Measurements from ENCODE around the gene STAG3.

Gene STAG3

DNA sequence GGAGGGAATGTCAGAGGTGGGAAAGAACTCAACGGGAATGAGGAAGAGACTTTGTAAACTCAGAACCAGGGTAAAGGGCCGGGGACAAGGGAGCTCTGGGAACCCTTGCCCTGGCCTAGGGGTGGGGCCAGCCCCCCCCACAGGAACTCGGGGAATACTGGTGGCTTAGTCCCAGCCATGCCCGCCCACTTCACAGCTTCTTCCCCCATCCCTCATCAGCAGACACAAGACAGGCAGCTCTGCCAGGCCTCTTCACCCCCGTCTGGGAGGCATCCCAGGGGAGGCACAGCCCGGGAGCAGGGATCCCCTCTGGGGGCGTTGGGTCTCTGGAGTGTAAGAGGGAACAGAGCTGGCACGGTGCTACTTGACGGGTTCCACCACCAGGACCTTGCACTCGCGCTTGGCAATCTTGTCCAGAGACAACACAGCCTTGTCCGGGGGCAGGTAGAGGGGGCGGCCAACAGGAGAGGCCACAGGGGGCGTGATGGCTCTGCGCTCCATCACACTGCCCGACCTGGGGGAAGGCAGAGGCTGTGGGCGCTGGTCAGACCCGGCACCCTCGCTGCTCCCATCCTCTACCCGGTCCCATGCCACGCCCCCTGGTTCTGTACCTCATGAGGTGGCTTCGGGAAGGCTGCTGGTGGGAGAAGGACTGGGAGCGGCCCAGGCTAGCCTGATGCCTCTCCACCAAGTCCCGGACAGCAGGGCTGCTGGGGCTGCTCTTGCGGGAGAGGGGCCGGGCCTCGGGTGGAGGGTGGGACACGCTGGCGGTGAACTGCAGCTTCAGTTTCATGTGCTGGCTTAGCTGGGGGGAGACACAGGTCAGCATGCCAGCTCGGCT, 22.8 kb upstream of the STAG3 start:
- DNase-seq: no peak

DNA sequence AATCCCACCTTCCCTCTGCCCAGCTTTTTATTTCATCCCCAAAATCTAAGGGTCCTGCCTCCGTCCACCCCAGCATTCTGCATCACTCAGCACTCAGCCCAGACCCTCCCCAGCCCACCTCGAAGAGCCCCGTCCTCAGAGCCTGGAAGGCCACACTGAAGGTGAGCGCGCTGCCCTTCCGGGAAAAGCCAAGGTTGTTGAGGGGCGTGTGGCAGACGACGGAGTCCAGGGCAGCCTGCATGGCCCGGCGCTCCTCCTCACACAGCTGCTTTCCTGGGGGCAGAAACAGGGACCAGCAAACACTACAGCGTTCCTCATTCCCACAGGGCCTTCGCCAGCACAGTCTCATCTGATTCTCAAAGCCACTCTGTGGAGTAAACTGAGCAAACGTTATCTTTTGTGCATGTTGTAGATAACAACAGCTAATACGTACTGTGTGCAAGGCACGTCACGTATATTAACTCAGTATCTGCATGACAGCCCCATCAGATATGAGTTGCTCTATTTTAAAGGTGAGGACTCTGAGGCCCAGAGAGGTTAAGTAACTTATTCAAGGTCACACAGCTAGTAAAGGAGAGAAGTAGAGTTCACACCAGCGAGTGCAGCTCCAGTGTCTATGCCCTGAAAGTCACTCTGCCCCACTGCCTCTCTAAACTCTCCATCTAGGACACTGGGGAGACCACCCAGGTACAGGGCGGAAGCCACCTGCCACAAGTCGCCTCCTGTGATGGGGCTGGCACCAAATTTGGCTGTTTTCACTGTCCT, 22.0 kb upstream of the STAG3 start:
- no peak for DNase-seq

DNA sequence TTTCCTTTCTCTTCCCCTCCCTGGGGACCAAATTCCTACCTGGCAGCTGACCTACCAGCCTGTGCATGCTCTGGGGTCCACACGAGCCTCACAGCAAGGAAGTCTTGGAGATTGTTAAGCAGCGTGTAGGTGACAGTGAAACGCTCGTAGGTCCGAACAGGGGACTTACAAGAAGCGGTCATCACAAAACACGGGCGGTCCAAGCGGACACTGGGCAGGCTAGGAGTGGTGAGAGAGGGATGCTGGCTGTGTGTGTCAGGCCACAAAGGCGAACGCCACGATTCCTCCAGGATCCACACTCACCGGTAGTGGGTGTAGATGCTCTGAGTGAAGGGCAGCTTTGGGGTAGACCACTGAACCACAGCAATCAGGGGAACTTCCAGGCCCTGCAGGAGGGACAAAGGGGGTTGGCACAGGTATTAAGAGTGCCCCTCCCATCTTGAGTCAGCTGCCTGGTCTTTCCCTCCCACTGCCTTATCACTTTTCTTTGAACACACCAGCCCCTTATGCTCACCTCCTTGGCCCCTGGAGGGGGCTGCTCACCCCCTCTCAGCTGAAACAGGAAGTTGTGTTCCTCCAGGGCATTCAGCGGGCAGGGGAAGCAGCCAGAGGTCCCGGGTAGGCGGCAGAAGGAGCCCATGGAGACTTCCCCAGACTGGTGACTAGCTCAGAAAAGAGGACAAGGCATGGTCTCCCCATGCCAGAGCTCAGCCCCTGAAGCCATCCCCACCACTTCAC, 21.2 kb upstream of the STAG3 start:
- DNase-seq: no peak

DNA sequence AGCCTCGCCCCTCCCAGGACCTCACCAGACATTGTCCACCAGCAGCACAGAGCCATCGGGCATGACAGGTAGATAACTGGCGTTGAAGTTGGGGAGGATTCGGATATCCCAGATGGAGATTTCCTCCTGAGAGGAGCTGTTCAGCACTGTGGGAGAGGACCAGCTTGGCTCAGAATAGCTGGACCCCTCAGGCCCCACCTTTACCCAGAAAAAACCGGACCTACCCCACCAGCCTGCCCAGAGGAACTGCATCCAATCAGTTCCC, 20.7 kb upstream of the STAG3 start:
- DNase-seq: no peak

DNA sequence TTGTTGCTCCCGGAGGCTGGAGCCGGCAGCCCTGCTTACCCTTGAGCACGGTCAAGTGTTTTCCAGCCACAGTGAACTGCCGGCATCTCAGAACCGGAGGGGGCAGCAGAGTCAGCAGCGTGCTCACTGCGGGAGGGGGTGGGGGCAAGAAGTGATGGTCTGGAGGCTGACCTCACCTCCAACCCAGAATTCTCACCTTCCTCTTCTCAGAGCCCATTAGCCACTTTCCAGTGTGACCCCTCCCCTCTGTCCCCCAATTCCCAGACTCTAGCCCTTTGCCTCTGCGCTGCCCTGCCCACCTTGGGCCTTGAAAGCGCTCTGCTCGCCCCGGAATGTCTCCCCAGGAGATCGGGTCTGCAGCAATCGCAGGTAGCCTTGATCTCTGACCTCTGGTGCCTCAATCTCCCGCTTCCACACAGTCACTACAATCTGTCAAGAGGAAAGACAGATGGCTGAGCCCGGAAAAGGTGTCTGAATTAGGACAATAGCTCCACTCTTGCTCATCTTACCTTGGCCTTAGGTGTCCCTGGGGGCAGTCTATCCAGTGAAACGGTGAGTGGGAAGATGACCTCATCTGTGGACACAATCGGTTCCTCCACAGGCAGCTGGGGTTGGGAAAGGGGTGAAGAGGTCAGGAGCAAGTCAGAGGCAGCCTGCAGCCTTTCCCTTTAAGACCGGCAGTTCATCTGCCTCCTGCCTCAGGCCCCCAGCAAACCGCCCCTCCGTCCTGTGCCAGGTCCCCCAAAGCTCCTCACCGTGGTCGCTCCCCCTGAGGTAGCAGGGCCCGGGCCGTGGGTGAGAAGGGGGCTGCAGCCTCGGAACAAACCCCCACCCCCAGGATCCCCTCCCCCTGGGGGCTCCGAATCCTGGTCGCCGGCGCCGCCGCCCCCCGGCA, 20.1 kb upstream of the STAG3 start:
- no peak for DNase-seq

DNA sequence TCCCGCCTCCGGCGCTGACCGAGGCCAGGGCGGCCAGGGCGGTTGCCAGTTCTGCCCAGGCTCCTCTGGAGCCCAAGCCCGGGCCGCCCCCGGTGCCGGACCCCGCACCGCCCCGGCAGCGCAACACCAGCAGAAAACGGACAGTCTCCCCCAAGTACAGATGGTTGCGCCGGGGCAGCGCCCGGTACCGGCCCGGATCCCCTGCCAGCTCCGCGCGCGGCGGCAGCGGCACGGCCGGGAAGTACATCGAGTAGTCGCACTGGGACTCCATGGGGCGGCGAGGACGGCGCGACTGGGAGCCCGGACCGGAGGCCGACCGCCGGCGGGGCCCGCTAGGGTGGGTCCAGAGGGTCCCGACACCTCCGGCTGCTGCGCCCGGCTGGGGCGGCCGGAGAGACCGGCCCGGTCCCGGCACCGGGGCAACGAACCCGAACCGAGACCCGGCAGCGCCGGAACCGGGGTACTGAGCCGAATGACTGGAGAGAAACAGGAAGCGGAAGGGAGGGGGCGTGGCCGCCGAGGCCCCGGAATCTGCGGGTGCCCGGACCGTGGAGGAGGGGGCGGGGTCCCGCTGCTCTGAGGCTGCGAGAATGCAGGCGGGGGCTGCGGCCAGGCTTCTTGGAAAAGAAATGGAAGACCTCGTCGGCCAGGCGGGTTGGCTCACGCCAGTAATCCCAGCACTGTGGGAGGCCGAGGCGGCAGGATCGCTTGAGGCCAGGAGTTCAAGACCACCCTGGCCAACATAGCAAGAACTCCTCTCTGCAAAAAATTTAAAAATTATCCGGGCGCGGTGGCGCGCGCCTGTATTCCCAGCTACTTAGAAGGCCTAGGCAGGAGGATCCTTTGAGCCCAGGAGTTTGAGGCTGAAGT, 19.3 kb upstream of the STAG3 start, which contains the start of gene TRAPPC14:
Gene TRAPPC14, minus strand, starts transcription at position 495 of the 870 bp plus-strand sequence. Its CDS starts 224 bp downstream, at position 271.
- DNase-seq: peak; percentile 80

DNA sequence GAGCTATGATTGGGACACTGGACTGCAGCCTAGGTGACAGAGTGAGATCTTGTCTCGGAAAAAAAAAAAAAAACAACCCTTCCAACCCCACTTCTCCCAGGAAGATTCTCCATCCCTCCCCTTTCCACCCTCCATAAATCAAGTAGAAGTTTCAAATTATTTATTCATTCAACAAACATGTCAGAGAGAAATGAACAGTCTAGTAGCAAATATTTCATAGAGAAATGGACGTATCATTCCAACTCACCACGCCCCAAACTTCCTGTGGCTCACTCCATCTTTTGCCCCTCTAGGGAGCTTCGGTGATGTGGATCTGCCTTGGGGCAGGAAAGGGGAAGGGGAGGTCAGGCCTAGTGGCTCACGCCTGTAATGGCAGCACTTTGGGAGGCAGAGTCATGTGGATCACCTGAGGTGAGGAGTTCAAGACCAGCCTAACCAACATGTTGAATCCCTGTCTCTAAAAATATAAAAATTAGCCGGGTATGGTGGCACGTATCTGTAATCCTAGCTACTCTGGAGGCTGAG, 18.6 kb upstream of the STAG3 start:
- no peak for DNase-seq

DNA sequence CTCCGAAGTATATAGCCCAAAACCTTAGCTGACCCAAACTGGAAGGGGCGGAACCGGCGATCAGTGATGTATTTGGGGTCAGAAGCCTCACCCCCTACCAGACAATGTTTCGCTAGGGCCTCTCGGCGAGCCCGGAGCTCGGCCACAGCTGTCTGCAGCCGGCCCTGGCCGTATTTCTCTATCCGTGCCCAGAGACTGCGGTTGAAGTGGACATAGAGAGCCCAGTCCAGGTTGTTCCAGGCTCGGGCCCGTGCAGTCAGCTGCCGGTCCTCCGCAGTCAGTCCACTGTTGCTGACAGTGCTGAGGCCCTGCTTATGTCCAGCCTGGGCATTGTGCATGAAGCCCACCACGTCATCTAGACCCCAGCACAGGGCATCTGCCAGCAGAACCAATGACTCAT, 17.7 kb upstream of the STAG3 start:
- DNase-seq: no peak

DNA sequence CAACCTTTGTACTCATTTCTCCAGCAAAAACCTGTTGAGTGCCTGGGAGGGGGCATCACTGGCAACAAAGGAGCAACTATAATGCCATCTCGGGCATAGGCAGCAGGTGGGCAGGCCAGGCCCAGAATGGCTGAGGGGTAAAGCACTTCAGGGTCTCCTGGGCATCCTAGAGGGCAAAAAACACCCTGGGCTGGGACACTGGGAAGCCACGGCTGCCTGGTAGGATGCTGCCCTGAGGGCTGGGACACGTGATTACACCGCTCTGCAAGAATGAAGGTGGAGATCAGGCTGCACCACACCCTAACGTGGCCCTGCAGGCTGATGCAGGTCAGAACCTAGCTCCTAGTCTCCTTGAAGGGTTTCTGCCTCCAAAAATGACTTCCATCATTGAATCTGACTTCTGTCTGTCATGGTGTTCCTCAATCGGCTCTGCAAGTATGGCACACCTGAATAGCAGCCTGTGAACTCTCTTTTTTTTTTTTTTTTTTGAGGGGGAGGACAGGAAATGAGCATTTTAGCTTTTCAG, 14.6 kb upstream of the STAG3 start:
- DNase-seq: no peak

DNA sequence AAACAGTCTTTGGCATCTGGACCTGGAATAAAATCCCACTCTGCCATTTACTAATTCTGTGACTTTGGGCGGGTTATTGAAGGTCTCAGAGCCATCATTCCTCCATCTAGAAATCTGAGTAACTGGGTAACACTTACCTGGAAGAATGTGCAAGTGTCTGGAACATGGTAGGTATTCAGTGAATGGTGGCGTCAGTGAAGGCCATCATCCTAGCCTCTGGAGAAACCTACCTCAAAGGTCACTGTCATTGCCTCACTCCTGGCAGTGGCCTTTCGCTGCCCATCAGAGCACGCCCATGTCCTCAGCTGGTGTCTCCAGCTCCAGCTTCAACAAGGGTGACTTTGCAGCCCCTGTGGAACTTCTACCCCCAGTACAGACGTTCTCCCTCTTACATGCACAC, 13.8 kb upstream of the STAG3 start:
- DNase-seq: no peak

DNA sequence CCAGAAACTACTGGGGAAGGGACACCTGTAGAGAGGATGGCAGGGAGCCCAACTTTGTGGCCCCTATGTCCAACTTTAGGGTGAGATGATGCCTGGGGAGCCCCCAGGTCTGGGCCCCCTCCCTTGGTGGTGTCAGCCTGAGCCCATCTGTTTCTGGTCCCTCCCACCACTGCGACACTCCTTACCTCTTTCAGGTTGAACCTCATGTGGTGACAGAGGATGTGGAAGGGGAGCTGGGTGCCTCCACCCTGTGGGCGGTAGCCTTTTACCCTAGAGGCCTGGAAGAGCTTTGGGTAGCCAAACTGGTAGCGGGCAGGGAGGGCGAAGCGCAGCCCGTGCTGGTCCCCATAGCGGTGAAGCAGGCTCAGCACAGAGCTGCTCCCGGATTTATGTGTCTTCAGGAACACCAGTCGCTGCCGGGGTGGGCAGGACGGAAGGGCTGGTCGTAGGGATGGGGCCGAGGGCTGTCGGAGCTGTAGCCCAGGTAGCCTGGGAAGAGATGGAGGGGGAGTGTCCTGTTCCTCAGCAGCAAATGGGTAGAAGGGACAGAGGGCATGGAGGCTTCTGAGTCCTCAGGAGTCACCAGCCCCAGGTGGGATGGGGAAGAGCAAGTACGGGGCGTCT, 11.3 kb upstream of the STAG3 start:
- DNase-seq: no peak

DNA sequence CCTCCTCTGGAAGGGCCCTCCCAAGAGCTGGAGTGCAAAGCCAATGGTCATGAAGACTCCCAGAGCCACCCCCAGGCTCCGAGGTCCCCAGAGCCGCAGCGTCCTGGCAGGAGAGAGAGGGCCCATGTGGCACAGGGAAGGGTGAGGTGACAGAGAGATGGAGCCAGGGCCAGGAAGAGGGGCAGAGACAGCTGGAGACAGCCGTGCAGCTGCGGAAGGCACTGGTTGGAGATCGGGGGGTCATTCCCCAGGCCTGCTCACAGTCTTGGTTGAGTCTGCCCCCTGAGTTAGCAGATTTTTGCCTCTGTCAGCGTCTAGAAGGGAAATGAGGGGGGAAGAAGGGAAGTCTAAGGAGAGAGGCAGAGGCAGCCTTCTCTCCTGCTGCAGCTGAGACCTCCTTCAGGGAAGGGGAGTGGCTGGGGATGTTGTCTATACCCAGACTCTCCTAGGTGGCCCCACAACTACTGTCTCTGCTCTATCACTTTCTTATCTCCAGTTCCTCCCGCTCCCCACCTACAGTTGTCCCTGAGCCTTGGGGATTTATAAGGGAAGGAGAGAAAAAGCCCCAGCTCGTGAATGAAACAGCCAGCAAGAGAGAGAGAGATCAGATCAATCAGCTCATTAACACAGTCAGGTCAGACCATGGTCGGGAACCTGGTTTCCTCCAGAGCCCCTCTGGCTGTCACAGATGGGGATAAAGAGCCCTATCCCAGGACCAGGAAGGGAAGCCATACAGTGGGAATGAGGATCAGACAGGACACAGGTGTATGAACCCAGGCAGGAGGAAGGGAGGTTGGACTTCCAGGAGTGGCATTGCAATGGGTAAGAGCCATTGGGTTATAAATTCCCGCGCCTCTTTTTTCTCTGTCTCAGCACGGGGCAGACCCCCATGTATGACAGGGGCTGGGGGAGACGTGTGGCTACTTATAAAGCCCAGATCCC, 10.5 kb upstream of the STAG3 start:
- DNase-seq: no peak

DNA sequence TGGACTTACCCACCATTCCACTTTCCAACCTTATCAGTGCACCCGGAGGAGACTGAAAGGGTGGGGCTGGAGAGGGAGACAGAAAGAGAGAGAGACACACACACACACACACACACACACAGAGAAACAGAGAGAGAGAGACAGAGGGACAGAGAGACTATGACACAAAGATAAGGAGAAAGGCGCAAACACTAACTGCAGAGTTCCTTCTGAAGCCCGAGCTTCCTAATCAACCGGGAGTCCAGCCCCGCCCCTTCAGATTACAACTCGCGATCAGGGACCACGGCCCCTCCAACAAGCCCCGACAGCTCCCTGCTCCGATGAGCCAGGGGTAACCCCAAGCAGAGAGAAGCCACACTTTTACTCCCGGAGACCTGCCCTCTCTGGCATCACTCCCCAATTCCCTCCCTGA, 9.8 kb upstream of the STAG3 start:
- no peak for DNase-seq

DNA sequence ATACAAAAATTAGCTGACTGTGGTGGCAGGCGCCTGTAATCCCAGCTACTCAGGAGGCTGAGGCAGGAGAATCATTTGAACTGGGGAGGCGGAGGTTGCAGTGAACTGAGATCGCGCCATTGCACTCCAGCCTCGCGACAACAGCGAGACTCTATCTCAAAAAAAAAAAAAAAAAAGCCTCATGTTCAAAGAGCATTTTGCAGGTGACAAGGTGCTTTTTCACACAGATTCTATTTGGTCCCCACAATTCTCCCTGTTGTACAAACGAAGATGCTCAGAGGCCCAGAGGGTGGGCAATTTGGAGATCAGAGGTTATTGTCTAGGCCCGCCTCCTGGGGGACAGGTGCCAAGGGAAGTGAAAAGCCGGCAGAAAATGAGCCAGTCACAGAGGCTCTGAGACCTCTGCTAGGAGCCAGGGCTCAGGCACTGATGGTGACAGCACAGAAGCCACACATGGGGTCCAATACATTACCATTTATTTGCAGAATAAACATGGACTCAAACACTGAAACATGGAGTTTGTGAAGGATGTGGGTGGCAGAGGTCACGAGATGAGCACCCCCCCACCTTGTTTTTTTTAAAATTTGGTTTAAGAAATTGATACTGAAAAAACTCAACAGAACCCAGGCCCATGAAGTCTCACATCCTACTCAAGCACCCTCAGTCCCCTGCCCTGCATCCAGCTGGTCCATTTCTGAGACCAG, 8.4 kb upstream of the STAG3 start:
- no peak for DNase-seq

DNA sequence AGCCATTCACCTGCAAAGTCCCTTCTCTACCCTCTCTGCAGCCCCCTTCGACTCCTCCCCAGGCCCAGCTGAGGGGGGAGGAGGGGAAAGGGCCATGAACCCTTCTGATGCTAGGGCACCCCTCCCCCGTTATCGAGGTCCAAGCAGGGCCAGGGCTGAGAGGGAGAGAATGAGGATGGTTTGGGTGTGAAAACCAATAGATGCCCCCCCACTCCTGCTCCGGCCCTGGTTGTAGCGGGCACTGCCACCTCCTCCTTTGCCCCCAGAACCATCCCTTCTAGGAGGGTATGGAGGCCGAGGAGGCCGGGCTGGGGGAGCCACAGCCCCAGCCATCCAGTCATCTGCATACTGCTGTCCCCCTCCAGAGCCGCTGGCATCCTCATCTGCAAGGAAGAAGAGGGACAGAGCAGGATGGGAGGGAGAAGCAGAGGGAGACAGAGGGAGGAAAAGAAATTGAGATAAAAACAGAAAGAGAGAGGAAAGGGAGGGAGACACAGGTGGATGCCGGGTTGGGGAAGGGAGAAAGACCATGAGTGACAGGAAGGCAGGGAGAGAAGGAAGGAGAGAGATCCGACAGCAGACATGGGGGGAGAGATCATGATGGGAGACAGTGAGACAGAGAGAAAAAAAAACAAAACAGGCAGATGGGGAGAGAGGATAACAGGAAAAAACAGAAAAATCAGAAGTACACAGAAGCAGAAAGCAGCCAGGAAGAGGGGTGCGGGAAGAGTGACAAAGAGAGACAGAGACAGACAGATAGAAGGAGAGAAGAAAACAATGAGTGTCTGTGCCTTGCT, 7.4 kb upstream of the STAG3 start:
- DNase-seq: no peak

DNA sequence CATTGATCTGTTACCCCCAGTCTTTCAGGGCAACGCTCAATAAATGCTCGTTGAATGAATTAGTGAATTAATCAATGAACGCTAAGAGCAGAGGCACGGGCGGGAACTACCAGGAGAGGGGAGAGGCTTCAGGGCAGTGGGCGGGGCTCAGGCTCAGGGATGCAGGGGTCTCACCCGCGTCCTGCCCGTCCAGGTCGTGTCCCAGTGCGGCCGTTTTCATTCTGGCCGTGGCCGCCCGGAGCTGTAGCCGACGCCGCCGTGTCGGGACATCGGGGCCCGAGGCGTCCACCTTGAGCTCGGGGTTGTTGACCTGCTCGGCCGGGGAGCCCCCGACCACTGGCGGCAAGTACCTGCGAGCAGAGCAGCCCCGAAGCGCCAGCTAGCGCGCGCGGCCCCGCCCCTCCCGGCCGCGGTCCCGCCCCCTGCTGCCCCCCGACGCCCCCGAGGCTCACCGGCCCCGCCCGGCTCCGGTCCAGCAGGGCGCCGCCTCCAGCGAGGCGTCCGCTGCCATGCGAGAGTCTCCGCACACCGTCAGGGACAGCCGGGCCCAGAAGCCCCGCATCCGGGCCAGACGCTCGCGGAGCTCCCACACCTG, 6.5 kb upstream of the STAG3 start:
- peak; percentile 49 for DNase-seq

DNA sequence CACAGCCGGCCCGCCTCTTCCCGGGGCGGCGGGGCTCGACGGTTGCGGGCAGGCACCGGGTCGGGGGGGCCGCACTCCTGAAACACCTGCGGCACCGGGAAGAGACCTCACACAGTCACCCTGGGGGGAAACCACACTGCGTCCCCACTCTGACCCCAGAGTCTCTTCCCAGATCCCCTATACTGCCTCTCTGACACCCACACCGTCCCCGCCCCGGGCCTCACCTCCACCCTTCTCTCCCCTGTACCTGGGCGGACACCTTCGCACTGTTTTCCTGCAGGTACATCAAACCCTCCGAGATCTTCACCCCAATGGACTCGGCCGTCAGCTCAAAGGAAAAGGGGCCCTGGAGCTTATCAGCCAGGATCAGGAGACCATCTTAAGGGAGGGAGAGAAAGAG, 5.9 kb upstream of the STAG3 start:
- no peak for DNase-seq
